ENCODE measurements around the gene CUTC.

GRCh38 chr10:99743841-99744240 is 11.8 kb downstream of the CUTC start:
- TF ChIP-seq CTCF (IDR thresholded peaks at IDR 0.05; ENCODE audit: poor library complexity) (no peak), EZH2phosphoT487 (IDR thresholded peaks at IDR 0.05; ENCODE audit: low read depth, severe bottlenecking, unreplicated experiment) (no peak)
